ENCODE results near the gene STAT5B.
"Not testable (repeated sequence)": the region's sequence is repeated elsewhere in the genome, so short reads cannot be mapped to it uniquely, and the experiment has no call there.

The STAT5B gene

DNA sequence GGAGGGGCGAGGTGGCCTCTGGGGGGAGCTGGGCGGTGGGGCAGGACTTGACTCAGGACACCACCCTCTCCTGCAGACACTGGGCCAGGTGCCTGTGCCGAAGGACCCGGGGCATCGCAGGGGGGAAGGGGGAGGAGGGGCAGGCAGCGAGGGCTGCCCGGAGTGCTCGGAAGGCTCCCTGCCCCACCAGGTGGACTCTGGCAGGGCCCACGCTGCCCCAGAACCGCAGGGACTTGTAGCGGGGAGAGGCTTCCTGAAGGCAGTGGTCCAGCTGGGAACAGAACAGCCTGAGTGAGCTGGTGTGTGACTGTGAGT is 86.6 kb downstream of the STAT5B start:
- Histone ChIP-seq H3K4me1 (ENCODE audit: control insufficient read depth, insufficient read depth, low read length) (peaks cover 7% of the 10 kb centered on the region), H3K27me3 (replicated peaks; ENCODE audit: control insufficient read depth, insufficient read depth, low read length) (no peaks in the 10 kb centered on the region), H3K4me3 (ENCODE audit: low read length) (no peak overlapping the region), H3K9ac (ENCODE audit: low read length) (no peak overlapping the region), H3K9me3 (ENCODE audit: control insufficient read depth, low read length) (no peaks in the 10 kb centered on the region), H3K36me3 (ENCODE audit: control insufficient read depth, insufficient read depth, low read length, severe bottlenecking) (no peaks in the 10 kb centered on the region)
- DNase-seq (ENCODE audit: low read depth) = no peak

DNA sequence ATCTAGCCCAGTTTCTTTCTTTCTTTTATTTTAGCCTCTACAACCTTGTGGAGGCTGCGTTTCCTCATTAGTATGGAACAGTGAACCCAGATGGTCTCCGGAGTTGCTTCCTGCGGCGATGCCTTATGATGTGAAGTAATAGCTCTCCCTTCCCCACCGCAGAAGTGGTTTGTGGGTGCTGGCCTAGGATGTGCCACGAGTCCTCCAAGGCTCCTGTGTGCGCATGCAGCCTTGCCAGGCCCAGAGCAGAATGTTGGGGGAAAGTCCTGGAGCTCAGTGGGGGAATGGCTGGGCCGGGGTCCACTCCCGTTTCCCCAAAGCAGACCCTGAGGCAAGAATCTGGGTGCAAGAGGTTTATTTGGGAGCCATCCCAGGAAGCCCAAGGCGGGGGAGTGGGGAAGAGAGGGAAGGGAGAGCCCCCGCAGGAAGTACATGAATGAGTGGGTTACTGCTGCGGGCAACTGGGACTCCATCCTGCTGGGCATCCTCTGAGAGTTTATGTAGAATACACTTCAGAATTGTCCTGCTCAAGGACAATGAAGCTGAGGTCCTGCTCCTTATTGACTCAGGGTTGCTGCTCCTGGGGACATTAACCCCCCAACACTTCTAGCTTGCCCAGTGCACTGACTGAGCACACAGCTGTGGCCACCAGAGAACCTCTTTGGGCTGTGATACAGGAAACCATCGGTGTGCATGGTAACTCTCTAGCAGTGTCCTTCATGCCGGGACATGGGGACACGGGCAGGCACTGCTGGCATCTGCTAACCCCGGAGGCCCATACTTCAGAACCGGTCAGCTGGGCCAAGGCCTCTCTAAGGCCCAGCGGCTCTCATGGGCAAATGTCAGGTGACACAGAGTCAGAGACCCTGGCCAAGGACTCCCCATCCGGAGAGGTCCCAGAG is 87.2 kb downstream of the STAT5B start:
- Histone ChIP-seq H3K27me3 (replicated peaks; ENCODE audit: control insufficient read depth, insufficient read depth, low read length) (no peaks in the 10 kb centered on the region), H3K4me1 (ENCODE audit: control insufficient read depth, insufficient read depth, low read length) (peaks cover 7% of the 10 kb centered on the region), H3K9ac (ENCODE audit: low read length) (no peak overlapping the region), H3K4me3 (ENCODE audit: low read length) (no peak overlapping the region), H3K36me3 (ENCODE audit: control insufficient read depth, insufficient read depth, low read length, severe bottlenecking) (no peaks in the 10 kb centered on the region), H3K9me3 (ENCODE audit: control insufficient read depth, low read length) (no peaks in the 10 kb centered on the region)
- DNase-seq (ENCODE audit: low read depth) = no peak

DNA sequence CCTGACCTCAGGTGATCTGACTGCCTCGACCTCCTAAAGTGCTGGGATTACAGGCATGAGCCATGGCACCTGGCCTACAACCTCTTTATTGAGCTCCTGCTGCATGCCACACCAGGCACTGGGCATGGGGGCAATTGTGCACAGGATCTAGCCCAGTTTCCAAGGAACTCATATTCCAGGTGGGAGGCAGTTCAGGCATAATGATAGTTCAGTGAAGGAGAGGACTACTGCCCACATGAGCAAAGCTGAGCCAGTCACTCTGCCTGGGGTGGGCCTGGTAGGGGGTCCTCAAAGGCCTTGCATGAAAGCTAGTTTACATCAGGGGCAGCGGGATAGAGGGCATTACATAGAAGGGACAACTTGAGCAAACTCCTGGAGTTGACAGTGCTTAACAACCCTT is 88.4 kb downstream of the STAT5B start:
- Histone ChIP-seq H3K27me3 (replicated peaks; ENCODE audit: control insufficient read depth, insufficient read depth, low read length) (no peaks in the 10 kb centered on the region), H3K36me3 (ENCODE audit: control insufficient read depth, insufficient read depth, low read length, severe bottlenecking) (no peaks in the 10 kb centered on the region), H3K9me3 (ENCODE audit: control insufficient read depth, low read length) (no peaks in the 10 kb centered on the region), H3K4me1 (ENCODE audit: control insufficient read depth, insufficient read depth, low read length) (peaks cover 11% of the 10 kb centered on the region), H3K9ac (ENCODE audit: low read length) (no peak overlapping the region), H3K4me3 (ENCODE audit: low read length) (no peak overlapping the region)
- no peak for DNase-seq (ENCODE audit: low read depth)

DNA sequence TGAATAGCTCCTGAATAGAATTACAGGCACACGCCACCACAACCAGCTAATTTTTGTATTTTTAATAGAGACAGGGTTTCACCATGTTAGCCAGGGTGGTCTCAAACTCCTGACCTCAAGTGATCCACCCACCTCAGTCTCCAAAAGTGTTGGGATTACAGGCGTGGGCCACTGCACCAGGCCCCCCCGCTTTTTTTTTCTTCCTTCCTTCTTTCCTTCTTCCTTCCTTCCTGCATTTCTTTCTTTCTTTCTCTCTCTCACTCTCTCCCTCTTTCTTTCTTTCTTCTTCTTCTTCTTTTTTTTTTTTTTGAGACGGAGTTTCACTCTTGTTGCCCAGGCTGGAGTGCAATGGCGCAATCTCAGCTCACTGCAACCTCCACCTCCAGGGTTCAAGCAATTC is 90.0 kb downstream of the STAT5B start:
- not testable (repeated sequence) for H3K27me3 ChIP-seq (replicated peaks; ENCODE audit: control insufficient read depth, insufficient read depth, low read length); H3K4me3 ChIP-seq (ENCODE audit: low read length); H3K9ac ChIP-seq (ENCODE audit: low read length); H3K36me3 ChIP-seq (ENCODE audit: control insufficient read depth, insufficient read depth, low read length, severe bottlenecking); DNase-seq (ENCODE audit: low read depth); H3K9me3 ChIP-seq (ENCODE audit: control insufficient read depth, low read length)
- peaks cover 14% of the 10 kb centered on the region for H3K4me1 ChIP-seq (ENCODE audit: control insufficient read depth, insufficient read depth, low read length)

DNA sequence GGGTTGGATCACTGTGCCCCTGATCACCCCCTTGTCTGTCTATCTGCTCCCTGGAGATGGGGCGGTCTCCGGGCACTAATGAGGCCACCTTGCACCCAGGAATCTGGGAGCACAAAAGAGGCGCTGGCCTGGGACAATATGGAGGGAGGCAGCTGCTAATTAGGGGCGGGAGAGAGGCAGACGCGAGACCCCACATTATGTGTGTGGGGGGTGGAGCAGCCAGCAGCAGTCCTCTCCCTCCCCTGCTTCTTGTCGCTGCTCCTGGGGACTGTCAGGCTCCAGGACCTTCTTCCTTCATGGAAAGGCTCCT is 90.6 kb downstream of the STAT5B start:
- Histone ChIP-seq H3K9me3 (ENCODE audit: control insufficient read depth, low read length) (no peaks in the 10 kb centered on the region), H3K4me3 (ENCODE audit: low read length) (no peak overlapping the region), H3K9ac (ENCODE audit: low read length) (no peak overlapping the region), H3K4me1 (ENCODE audit: control insufficient read depth, insufficient read depth, low read length) (peaks cover 20% of the 10 kb centered on the region), H3K27me3 (replicated peaks; ENCODE audit: control insufficient read depth, insufficient read depth, low read length) (peaks cover 15% of the 10 kb centered on the region), H3K36me3 (ENCODE audit: control insufficient read depth, insufficient read depth, low read length, severe bottlenecking) (no peaks in the 10 kb centered on the region)
- no peak for DNase-seq (ENCODE audit: low read depth)

DNA sequence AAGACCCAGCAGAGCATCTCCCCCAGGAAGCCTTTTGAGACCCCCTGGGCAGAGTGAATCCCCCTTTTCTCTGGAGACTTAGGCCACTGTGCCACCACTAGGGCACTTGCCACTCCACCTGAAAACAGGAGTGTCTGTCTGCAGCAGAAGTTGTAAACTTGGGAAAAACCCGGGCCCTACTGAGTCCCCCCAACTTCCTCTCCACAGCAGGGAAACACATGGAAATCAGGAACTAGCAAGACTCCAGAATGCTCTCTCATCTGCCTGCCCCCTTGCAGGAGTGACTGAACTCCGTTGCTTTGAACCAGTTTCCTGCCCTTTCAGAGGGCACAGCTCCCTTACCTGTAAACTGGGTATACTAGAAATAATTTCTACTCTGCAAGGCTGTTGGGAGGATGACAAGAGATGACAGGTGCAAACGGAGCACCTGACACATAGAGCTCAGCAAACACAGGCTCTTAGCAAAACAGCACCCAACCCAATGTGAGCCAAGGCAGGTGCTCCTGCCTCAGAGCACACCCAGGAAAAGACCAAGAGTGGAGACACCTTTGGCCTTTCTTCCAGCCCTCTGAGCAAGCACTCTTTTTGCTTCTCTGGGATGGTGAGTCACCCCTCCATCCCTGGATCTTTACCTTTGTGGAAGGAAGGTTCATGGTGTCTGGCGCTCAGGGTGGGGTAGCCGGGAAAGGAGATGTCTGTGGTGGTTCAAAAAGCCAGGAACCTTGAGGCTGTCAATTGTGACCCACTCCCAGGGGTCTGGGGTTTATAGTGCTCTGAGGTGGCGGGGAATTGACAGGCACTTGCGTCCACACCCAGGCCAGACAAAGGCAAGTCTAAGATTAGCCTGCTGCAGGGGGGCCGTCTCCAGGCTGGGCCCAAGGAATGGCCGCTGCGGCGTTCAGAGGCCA is 91.2 kb downstream of the STAT5B start, which contains the start of gene HCRT:
Gene HCRT (minus strand): TSS at position 740 of the 908 bp plus-strand sequence. CDS start 87 bp downstream, at position 653.
- peaks cover 24% of the 10 kb centered on the region for H3K4me1 ChIP-seq (ENCODE audit: control insufficient read depth, insufficient read depth, low read length)
- peak within 1 kb of the TSS; percentile 82 for H3K4me3 ChIP-seq (ENCODE audit: low read length)
- H3K36me3 ChIP-seq (ENCODE audit: control insufficient read depth, insufficient read depth, low read length, severe bottlenecking) = no peaks in the 10 kb centered on the region
- H3K27me3 ChIP-seq (replicated peaks; ENCODE audit: control insufficient read depth, insufficient read depth, low read length) = peaks cover 19% of the 10 kb centered on the region
- H3K9me3 ChIP-seq (ENCODE audit: control insufficient read depth, low read length) = no peaks in the 10 kb centered on the region
- peak within 1 kb of the TSS; percentile 90 for H3K9ac ChIP-seq (ENCODE audit: low read length)
- DNase-seq (ENCODE audit: low read depth) = no peak

DNA sequence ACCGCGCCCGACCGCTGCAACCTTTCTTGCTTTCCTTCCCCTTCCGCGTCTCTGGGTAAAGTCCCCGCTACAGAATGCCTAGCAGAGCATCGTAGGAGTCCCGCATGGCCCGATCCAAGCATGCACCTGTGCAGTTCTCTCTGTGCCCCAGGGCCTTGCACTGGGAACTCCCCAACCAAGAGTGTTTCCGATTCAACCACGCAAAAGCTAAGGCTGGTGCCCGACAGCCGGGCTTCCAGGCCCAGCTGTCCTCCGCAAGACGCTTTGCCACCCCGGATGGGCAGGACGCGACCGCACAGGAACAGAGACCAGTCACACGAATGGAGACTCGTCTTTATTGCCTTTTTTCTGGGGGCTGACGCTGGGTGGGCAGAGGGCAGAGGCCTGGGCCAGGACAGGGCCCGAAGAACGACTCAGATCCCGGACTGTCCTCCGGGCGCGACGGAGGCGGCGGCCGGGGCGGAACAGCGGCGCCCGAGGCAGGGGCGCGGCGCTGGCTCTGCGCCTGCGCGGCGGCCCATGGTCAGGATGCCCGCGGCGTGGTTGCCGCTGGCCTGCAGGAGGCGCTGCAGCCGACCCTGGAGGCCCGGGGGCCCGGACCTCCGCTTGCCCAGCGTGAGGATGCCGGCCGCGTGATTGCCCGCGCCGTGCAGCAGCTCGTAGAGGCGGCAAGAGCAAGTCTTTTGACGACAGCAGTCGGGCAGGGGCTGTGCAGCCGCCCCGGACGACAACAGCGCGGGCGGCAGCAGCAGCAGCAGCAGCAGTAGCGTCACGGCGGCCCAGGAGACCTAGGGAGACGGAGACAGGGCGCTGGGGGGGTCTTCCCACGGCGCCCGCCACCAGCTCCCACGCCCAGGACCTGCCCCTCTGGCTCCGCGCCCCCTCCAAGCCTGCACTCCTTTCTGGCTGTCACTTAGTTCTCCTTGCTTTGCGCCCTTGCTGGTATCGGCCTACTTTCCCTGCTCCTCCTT is 92.2 kb downstream of the STAT5B start:
- Histone ChIP-seq H3K4me1 (ENCODE audit: control insufficient read depth, insufficient read depth, low read length) (peaks cover 24% of the 10 kb centered on the region), H3K36me3 (ENCODE audit: control insufficient read depth, insufficient read depth, low read length, severe bottlenecking) (no peaks in the 10 kb centered on the region), H3K9me3 (ENCODE audit: control insufficient read depth, low read length) (no peaks in the 10 kb centered on the region), H3K27me3 (replicated peaks; ENCODE audit: control insufficient read depth, insufficient read depth, low read length) (peaks cover 27% of the 10 kb centered on the region), H3K4me3 (ENCODE audit: low read length) (peak overlapping the region; percentile 82), H3K9ac (ENCODE audit: low read length) (peak overlapping the region; percentile 90)
- peak; percentile 78 for DNase-seq (ENCODE audit: low read depth)

DNA sequence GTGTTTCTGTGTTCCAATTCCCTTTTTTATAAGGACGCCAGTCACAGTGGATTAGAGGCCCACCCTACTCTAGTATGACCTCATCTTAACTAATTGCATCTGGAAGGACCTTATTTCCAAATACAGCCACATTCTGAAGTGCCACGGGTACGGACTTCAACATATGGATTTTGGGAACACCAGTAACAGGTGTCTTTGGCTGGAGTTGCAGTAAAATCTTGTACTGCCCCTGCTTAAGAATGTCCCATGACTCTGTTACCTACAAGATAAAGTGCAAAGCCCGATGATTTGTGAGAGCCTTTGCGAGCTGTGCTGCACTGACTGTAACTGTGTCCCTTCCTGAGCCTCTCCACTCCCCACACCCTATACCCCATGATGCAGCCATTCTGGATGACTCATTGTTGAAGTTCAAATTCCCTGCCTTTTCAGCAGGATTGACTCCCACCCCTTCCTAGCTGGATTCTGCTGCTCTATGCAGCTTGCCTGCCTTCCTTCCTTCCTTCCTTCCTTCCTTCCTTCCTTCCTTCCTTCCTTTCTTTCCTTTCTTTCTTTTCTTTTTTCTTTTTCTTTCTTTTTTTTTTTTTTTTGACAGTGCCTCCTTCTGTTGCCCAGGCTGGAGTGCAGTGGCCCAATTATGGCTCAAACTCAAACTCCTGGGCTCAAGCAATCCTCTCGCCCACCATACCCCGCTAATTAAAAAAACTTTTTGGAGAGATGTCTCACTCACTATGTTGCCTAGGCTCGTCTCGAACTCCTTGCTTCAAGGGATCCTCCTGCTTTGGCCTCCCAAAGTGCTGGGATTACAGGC is 93.1 kb downstream of the STAT5B start:
- Histone ChIP-seq H3K27me3 (replicated peaks; ENCODE audit: control insufficient read depth, insufficient read depth, low read length) (peaks cover 36% of the 10 kb centered on the region), H3K9ac (ENCODE audit: low read length) (peak overlapping the region; percentile 90), H3K4me3 (ENCODE audit: low read length) (peak overlapping the region; percentile 82), H3K4me1 (ENCODE audit: control insufficient read depth, insufficient read depth, low read length) (peaks cover 24% of the 10 kb centered on the region), H3K36me3 (ENCODE audit: control insufficient read depth, insufficient read depth, low read length, severe bottlenecking) (no peaks in the 10 kb centered on the region), H3K9me3 (ENCODE audit: control insufficient read depth, low read length) (no peaks in the 10 kb centered on the region)
- DNase-seq (ENCODE audit: low read depth) = peak; percentile 16

DNA sequence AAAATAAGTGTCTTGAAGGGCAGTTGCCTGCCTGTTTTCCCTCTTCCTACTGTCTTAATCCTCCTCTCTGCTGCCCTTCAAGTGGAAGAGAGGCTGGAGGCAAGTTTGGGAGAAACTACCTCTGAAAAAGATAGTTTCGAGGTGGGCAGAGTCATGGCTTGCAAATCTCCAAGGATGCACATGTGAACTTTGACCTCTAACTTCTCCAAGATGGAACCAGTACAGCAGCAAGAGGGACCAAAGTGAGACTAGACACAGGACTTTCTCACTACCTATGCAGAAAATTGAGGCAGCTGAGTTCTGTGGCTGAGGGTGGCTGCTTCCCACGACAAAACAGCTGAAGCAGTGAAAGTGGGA is 94.4 kb downstream of the STAT5B start:
- no peak overlapping the region for H3K9ac ChIP-seq (ENCODE audit: low read length)
- no peaks in the 10 kb centered on the region for H3K36me3 ChIP-seq (ENCODE audit: control insufficient read depth, insufficient read depth, low read length, severe bottlenecking)
- no peaks in the 10 kb centered on the region for H3K9me3 ChIP-seq (ENCODE audit: control insufficient read depth, low read length)
- H3K4me3 ChIP-seq (ENCODE audit: low read length) = no peak overlapping the region
- DNase-seq (ENCODE audit: low read depth) = no peak
- H3K27me3 ChIP-seq (replicated peaks; ENCODE audit: control insufficient read depth, insufficient read depth, low read length) = peaks cover 37% of the 10 kb centered on the region
- H3K4me1 ChIP-seq (ENCODE audit: control insufficient read depth, insufficient read depth, low read length) = peaks cover 24% of the 10 kb centered on the region
